AG09319 (cell line): ENCODE data around the gene OAT.

Experiments used
- DNase-seq: peaks from one replicate; pipeline ENCODE4 v3.0.0-alpha.2; 2010; ENCODE audit warnings: low read depth; ENCODE audit errors: extremely low read depth
- TF ChIP-seq, protein P1 (sequence below): IDR thresholded peaks from 2 replicates; pipeline ENCODE4 v1.5.1; 2011; ENCODE audit warnings: low read depth, mild to moderate bottlenecking, inconsistent platforms, low read length, moderate library complexity

OAT gene

GRCh38 chr10:124401633-124402032 lies 17.1 kb downstream of the OAT start:
- no peak for DNase-seq
- TF ChIP-seq, protein P1, sequence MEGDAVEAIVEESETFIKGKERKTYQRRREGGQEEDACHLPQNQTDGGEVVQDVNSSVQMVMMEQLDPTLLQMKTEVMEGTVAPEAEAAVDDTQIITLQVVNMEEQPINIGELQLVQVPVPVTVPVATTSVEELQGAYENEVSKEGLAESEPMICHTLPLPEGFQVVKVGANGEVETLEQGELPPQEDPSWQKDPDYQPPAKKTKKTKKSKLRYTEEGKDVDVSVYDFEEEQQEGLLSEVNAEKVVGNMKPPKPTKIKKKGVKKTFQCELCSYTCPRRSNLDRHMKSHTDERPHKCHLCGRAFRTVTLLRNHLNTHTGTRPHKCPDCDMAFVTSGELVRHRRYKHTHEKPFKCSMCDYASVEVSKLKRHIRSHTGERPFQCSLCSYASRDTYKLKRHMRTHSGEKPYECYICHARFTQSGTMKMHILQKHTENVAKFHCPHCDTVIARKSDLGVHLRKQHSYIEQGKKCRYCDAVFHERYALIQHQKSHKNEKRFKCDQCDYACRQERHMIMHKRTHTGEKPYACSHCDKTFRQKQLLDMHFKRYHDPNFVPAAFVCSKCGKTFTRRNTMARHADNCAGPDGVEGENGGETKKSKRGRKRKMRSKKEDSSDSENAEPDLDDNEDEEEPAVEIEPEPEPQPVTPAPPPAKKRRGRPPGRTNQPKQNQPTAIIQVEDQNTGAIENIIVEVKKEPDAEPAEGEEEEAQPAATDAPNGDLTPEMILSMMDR = no peak

DNA sequence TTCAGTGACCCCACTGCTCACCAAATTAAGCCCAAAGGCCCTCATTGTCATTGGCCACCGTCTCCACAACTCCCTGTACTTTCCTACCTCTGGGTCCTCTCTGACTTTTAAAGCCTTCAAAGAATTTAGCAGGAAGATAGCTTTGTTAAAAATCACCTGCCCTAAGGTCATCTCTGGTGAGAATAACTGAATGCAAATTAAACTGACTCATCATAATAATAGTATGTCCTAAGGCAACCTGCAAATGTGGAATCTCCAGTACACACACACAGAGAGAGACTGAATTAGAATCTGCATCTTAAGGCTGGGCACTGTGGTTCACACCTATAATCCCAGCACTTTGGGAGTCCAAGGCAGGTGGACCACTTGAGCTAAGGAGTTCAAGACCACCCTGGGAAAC lies 24.1 kb downstream of the OAT start:
- TF ChIP-seq, protein P1 = no peak
- DNase-seq = no peak

GRCh38 chr10:124392626-124393342 lies 25.9 kb downstream of the OAT start:
- no peak for DNase-seq
- TF ChIP-seq, protein P1 = no peak

DNA sequence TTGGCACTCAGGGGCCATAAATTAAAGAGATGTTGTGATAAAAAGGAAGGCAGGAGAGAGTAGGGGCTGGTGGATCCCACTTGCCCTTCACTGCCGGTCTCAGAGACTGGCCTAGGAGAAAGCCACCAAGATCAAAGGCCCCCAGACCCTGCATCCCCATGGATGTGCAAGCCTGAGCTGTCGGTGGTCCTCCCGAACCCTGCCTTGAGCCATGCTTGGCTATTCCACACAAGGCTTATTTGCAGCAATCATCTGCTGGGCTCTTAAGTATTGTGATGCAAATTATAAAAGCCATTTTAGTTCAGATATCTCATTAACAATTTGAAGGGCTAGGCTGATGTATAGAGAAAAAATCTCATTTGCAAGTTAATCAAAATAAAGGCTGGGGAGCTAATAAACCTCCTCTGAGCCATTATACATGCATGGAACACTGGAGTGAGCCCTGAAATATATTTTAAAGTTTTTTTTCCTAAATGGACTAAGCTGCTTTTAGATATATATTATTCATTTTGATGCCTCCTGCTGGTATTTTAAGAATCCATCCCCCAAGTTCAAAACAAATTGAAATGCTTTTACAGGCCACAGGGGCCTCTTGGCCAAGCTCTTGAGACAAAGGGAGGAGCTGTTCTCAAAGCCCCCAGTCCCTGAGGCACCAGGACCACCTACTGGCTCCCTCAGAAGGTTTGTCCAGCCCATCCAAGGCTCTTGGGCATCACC lies 28.1 kb downstream of the OAT start:
- no peak for DNase-seq
- TF ChIP-seq, protein P1 = no peak

- TF ChIP-seq, protein P1 = no peak
- no peak for DNase-seq
Observed at GRCh38 chr10:124389613-124390361, 28.9 kb downstream of the OAT start.

DNA sequence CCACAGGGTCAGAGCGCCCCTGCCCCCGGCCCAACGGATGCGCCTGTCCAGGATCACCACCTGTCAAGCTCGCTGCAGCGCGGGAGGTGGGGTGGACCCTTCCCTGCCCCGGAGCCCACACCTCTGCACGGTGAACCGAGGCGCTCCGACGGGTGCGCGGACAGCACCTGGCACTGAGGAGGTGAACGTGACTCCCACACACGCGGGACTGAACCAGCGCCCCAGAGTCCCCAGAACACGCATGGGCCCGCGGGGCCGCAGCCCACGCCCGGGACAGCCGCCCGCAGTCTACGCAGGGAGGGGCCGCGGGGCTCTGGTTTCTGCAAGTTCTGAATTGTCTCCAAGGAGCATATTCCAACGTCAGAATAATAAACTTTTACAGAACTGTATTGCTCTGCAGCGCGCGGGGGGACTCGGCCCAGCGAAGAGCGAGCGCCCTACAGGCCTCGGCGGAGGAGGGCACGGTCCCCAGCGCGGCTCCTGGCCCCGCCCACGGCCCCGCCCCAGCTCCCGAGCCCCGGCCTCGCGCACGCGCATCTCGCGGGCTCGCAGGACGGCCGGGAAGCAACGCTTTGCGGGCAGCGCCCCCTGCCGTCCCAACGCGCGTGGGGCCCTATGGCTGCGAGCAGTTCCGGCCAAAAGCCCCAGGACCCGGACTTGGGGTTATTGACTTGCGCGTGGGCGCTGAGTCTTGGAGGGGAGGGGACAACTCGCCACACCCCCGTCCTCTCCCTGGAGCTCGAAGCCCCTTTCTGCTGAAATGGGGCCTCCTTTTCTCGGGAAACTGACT lies 29.7 kb downstream of the OAT start:
- TF ChIP-seq, protein P1 = peak; percentile 76
- DNase-seq = peak; percentile 65
